Fibroblast of villous mesenchyme (primary cell): ENCODE data around the gene SLC5A6. TPM values are rescaled to one million over a fixed set of nuclear protein-coding genes. Genes with fewer than 3 reads are reported as not detected.
A peak's percentile ranks its signal among the peaks of the same experiment; 100 is the strongest.
"Not testable (repeated sequence)": the region's sequence is repeated elsewhere in the genome, so short reads cannot be mapped to it uniquely, and the experiment has no call there.

Experiments used
- DNase-seq: peaks from one replicate; pipeline ENCODE4 v3.0.0-alpha.2; 2010; ENCODE audit warnings: low read depth
- H3K4me3 ChIP-seq: 2 replicates; pipeline ENCODE4 v1.5.1; 2011; ENCODE audit warnings: low read depth, mild to moderate bottlenecking, low read length
- total RNA-seq: library from RNA; depleted of rRNA; stranded (reverse); fragments of >200 nt; gene quantifications from 2 replicates; pipeline ENCODE4 v1.2.3, GENCODE V29; 2012
- TF ChIP-seq, protein P1 (sequence below): IDR thresholded peaks from 2 replicates; pipeline ENCODE4 v1.5.1; 2012; ENCODE audit warnings: low read depth, mild to moderate bottlenecking, low read length; ENCODE audit not compliant: insufficient read depth

Gene SLC5A6
- total RNA-seq, 1 donor: 25.9 TPM

DNA sequence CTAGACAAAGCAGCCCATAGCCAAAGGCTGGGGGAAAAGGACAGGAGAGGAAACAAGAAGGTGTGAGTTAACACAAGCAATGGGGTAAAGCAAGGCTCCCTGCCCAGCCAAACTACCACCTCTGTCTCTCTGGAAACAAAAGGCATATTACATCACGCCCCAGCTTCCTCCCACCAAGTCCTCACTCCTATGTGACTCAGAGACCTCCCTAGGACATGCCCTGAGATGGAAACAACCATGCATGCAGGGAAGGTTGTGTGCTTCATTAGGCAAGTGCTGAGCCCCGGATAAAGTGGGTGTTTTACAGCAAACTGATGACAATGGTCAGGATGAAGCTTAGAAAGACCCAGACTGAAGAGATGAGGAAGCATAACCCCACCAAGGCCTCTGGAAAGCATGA is 9.2 kb downstream of the SLC5A6 start:
- DNase-seq: no peak
- no peak overlapping the region for H3K4me3 ChIP-seq
- TF ChIP-seq, protein P1, sequence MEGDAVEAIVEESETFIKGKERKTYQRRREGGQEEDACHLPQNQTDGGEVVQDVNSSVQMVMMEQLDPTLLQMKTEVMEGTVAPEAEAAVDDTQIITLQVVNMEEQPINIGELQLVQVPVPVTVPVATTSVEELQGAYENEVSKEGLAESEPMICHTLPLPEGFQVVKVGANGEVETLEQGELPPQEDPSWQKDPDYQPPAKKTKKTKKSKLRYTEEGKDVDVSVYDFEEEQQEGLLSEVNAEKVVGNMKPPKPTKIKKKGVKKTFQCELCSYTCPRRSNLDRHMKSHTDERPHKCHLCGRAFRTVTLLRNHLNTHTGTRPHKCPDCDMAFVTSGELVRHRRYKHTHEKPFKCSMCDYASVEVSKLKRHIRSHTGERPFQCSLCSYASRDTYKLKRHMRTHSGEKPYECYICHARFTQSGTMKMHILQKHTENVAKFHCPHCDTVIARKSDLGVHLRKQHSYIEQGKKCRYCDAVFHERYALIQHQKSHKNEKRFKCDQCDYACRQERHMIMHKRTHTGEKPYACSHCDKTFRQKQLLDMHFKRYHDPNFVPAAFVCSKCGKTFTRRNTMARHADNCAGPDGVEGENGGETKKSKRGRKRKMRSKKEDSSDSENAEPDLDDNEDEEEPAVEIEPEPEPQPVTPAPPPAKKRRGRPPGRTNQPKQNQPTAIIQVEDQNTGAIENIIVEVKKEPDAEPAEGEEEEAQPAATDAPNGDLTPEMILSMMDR: no peak

DNA sequence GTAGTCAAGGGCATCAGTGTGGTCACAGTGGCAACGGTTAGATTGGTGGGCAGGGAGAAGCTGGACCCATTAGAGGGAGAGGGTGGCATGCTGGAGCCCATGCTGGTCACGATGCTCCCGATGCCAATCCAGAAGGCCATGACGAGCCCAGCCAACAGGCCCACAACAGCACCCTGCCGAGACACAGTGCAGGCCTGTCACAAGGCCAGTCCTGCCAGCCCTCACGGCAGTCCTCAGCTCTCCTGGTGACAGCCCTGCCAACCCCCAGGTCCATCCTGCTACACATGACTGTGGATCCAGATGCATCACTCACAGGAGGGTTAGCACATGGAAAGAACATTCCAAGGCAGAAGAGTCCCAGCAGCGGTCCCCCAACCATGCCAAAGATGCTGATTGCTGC is 10.4 kb downstream of the SLC5A6 start:
- TF ChIP-seq, protein P1: no peak

DNA sequence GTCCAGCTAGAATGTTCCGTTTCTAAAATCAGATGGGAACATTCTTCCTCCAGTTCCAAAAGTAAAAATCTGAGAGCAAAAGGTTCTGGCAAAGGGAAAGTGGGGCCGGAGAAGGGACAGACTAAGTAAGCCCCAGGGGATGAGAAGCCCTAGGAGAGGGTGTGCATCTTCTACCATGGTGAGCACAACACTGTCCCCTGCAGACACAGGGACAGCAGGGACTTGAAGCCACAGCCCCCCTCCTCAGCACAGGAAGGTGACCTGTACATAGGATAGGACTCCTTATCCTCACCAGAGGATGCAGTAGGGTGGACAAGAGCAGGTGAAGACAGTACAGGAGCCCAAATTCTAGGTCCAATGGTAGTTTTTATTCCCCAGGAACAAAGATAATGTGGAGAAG is 12.8 kb downstream of the SLC5A6 start:
- no peak for DNase-seq
- H3K4me3 ChIP-seq: no peak overlapping the region
- TF ChIP-seq, protein P1: no peak

More for the DNA sequence above, 10.4 kb downstream of the SLC5A6 start:
- DNase-seq: no peak
- no peak overlapping the region for H3K4me3 ChIP-seq

DNA sequence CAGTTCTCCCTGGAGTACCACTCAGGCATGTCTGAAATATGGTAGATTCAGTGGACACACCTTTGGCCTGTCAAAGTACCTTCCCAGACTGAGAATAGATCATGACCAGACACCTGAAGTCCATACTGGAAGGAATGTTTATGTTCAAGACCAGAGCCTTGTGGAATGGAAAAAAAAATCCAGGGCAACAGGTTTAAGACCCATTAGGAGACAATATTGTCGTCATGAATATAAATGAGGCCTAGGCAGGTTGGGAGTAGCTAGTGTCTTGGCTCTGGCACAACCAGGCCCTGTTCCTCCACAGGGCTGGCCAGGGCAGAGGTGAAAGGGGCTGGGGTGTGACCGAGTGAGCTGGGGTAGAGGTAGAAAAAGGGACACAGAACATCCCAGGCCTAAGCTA is 13.4 kb downstream of the SLC5A6 start:
- TF ChIP-seq, protein P1: no peak
- H3K4me3 ChIP-seq: no peak overlapping the region
- no peak for DNase-seq

DNA sequence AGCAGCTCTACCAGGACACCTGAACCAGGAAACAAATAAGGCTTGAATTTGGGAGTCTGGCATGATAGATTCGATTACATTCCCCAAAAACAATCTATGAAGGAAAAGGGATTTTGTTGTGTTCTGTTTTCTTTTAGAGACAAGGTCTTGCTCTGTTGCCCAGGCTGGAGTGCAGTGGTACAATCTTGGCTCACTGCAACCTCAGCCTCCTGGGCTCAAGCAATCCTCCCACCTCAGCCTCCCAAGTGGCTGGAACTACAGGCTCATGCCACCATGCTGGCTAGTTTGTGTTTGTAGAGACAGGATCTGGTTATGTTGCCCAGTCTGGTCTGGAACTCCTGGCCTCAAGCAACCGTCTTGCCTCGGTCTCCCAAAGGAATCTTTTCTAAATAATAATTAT is 14.0 kb downstream of the SLC5A6 start:
- not testable (repeated sequence) for DNase-seq, H3K4me3 ChIP-seq

DNA sequence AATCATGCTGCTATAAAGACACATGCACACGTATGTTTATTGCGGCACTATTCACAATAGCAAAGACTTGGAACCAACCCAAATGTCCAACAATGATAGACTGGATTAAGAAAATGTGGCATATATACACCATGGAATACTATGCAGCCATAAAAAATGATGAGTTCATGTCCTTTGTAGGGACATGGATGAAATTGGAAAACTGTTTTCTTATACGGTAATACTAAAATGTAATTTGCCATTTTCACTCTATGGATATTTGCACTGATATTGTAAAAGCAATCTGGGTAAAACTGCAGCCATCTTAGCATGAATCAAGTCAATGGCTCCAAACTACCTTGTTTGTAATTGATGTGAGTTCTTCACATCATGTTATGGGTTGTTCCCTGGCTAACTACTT is 16.3 kb downstream of the SLC5A6 start:
- H3K4me3 ChIP-seq, DNase-seq: not testable (repeated sequence)

DNA sequence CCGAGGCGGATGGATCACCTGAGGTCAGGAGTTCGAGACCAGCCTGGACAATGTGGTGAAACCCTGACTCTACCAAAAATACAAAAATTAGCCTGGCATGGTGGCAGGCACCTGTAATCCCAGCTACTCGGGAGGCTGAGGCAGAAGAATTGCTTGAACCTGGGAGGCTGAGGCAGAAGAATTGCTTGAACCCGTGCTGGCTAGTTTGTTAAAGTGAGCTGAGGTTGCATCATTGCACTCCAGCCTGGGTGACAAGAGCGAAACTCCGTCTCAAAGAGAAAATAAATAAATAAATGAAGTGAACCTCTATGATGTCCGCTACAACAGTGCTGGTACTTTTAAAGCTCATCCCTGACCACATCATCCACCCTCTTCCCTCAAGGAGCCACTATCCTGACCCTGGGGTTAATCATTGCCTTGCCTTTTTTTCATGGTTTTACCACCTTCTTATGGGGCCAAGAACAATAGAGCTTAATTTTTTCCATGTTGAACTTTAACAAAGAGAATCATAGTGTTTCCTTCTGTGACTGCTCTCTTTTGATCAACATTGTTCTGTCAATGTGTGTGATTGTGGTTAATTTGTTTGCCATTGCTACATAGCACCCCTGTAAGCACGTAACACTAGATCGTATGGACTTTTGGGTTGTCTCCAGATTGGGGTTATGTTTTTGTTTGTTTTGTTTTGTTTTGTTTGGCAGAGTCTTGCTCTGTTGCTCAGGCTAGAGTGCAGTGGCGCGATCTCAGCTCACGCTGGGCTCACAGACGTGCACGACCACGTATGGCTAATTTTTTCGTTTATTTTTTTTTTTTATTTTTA is 17.3 kb downstream of the SLC5A6 start:
- TF ChIP-seq, protein P1: no peak
- H3K4me3 ChIP-seq: no peak overlapping the region
- DNase-seq: peak; percentile 38
